ENCODE results near the gene PROSER2.

The PROSER2 gene

DNA sequence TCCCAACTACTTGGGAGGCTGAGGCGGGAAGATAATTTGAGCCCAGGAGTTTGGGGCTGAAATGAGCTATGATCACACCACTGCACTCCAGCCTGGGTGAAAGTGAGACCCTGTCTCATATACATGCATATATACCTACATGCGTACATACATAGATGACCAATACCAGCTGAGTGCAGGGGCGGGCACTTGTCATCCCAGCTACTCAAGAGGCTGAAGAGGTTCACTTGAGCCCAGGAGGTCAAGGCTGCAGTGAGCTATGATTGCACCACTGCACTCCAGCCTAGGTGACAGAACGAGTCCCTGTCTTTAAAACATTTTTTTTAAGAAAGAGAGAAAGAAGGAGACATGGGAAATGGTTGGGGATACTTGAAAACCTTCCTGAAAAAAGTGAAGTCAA lies 17.4 kb upstream of the PROSER2 start:
- no peak for DNase-seq

DNA sequence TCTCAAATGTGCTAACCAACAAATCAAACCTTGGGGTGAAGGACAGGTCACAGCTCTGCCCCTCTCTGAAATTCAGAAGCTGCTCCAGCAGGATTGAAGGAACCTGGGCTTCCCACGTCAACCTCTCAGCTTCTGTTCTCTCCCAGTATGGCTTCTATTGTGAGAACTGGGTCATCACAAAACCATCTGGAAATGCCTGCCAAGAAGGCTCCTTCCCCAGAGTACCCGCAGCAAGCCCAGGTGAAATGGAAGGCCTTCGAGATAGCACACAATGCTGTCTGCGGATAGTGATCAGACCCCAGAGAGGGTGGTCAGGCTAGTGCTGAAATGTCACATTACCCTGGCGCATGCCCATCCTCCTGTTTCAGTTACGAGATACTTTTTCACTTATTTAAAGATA lies 16.4 kb upstream of the PROSER2 start:
- no peak for DNase-seq

DNA sequence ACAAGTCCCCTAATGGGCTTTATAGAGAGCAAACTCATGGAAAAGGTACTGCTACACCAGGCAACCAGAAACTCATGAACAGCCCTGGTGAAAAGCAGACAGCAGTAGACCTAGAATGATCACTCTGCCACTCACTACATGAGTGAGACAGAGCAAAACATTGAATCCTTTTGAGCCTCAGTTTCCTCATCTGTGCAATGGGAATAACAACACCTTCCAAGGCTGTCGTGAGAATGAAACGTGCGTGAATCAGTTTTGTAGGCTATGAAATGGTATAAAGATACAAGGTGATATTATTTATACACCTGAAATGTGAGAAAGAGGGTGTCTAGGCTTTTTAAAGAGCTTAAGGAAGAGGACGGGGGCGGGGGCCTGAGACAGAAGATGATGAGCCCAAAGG lies 14.3 kb upstream of the PROSER2 start:
- DNase-seq: no peak

DNA sequence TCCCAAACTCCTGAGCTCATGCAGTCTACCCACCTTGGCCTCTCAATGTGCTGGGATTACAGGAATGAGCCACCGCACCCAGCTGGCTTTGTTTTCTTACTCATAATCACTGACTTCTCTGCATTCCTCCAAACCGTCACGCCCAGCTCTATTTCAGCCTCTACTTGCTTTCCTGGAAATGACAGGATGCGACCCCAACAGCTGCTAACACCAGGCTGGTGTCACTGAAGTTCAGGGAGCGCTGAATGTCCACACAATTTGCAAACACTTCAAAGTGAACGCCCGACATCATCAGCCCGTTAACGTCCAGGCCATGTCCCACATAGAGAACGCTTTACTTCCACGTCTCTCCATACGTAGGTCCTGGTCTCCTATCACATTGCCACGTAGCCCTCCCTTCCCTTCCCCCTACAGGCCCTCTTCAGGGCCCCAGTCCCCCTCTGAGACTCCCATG lies 12.8 kb upstream of the PROSER2 start:
- DNase-seq: peak; percentile 60

DNA sequence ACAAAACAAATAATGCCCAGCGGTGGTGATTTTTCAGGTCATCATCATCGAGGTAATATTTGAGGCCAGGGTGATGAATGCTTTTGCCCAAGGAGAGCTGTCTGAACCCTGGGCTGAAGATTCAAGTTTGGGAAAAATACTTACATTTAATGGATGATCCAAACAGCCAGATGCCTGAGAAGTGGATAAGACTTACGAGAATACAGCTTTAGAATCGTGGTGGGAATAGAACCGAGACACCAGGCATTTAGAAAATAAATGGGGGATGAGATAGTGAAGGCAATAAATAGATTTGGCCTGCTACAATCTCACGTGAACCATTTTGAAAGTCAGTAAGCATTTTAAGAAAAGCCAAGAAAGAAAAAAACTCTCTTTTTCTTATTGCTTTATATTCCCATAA lies 12.2 kb upstream of the PROSER2 start:
- no peak for DNase-seq

DNA sequence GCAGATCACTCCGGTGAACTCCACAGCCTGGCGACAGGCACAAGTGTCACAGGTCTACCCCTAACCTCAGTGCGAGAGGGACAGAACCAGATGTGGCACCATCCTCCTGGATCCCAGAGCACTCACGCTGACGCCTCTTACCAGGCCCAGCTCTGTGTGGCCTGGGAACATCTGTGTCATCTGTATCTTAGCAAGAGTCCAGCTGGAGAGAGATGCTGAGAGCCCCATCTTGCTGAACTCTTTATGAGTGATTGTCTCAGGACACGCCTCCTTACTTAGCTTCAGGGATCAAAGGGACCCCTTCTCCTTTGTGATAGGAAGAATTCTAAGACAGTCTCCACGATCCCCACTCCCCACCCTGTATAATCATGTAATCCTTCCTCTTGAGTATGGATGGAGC lies 10.0 kb upstream of the PROSER2 start:
- DNase-seq: no peak

DNA sequence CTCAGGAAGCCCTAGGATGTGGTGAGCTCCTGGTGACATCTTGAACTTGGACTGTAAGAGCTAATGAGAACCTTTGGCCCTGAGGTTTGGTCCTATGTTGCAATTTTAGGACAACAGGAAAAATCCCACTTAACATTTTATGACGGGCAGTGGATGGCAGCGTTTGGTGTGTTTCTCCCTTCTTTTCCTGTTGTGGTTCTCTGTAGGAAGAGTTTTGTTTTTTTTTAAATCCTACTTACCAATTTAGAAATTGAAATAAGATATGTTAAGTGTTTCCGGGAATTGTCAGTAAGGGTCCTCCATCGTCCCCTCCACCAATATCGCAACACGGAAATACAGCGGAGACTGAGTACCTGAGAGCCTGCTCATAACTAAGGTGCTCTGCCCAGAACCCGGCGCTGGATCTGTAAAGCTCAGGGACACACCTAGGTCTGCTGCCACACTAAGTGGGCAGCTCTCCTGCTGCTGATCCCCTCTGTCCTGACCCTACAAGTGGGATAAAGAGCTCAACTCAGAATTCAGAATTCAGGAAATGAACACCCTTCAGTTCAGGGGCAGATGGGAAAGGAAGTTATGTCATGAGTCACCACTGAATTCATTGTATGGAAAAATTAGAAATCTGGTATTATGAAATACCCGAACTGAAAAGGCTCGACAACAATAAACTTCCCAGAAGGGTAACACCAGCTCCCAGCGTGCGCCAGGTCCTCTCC lies 9.1 kb upstream of the PROSER2 start:
- DNase-seq: peak; percentile 30

DNA sequence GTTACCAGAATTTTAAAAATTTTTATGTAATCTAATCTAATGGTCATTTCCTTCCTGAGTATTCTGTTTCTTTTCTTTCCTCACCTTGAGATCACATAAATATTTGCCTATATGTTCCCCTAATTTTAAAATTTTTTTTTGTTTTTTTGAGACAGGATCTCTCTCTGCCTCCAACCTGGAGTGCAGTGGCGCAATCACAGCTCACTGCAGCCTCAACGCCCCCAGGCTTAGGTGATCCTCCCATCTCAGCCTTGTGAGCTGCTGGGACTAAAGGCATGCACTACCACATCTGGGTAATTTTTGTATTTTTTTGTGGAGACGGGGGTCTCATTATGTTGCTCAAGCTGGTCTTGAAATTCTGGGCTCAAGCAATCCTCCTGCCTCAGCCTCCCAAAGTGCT lies 4.1 kb upstream of the PROSER2 start:
- DNase-seq: no peak

DNA sequence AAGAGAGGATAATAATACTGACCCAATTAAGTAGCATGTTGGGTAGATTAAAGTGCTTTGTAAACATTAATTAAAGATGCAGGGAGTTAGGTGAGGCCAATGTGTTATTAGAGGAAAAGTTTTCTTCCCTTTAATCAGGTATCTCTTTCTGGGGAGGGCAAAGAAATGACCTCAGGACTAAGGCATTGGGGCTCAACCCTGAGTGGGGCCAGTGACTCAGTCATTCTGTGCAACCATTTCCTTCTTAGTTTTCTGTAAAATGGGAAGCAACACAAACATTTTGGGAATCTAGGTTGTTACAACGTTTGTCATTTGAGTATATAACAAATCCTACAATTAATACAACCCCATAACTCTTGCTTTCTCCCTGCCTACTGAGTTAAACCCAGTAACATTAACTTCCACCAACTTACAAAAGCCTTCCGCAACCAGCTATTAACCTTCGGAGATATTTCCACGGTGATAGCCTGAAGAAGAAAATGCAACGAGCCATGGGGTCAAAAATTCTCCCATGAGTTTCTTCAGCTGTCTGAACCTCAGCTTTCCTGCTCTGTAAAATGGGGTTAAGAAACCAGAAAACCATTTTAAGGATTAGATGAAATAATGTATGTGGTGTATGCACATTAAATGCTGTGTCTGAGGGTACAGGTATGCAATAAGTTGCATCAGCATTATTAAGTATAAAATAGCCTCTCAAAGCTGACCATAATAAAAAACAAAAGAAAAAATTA lies 965 bp upstream of the PROSER2 start:
- DNase-seq: no peak

DNA sequence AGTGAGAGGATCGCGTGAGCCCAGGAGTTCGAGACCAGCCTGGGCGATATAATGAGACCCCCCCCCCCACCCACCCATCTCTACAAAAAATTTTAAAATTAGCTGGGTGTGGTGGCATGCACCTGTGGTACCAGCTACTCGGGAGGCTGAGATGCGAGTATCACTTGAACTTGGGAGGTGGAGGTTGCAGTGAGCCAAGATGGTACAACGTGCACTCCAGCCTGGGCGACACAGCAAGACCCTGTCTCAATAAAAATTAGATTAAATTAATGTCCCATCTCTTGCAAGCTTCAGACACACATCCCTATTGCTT lies 391 bp upstream of the PROSER2 start:
- no peak for DNase-seq

DNA sequence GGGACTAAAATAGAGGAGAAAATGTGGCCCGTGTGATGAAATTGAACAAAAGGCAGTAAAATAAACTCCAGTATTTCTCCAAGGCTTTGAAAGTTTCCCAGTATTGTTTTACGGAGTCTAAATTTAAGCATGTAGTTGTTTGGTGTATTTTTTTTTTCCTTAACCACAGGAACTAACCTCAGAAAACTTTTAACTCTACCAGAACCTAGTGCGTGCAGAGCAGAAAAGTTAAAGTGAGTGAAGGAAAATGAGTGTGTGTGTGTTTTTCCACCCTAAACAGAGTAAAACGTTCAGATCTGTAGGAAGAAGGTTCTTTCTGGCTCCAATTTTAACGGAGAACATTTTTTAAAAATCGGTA lies 812 bp downstream of the PROSER2 start:
- peak; percentile 32 for DNase-seq

DNA sequence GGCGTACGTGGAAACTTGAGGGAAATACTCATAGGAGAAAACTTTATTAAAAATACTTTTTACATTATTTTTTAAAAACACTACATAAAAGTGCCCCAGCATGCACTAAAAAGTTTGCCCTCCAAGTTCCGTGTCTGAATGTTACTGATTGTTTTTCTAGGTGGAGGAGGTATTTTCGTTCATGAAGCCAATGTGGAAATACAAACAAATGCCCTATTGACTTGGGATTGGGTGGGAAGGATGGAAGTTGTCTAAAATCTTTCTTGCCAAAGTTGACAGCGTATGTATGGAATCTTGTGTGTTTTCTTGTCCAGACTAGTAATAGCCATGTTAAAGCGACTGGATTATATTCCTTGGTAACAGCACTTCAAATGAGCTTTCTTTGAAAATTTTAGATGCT lies 1.2 kb downstream of the PROSER2 start:
- DNase-seq: peak; percentile 43

DNA sequence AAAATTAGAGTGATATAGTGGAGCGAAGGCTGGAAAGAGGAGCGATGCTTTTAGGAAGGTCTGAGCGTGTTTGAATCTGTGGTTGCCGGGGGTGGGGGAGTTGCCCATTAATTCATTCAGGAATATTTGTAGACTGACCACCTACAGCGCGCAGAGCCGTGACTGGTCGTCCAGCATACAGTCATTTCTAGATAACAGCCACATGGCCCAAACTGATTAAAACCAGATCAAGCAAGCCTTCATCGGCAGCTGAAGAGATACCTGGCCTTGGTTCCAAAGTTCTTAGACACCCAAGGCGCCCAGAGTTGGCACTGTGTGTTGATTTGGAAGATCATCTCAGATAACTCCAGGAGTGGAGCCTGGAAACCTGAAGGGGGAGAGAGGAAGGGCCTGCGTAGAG lies 1.7 kb downstream of the PROSER2 start:
- DNase-seq: no peak

DNA sequence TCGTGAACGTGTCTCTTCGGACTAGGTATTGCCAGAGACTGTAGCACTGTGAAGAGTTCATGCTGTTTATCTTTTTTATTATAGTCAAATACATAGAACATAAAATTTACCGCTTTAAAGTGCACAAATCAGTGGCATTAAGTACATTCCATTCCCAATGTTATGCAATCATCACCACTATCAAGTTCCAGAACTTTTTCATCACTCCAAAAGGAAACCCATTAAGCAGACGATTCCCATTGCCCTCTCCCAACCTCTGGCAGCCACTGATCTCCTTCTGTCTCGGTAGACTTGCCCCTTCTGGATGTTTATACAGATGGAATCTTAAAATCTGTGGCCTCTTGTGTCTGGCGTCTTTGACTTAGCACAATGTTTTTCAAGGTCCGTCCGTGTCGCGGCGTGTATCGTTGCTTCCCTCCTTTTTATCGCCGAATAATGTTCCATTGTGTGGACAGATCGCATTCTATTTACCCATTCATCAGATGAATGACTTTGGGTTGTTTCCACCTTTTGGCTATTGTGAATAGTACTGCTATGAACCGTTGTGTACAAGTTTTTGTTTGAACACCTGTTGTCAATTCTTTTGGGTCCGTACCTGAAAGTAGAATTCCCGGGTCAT lies 2.7 kb downstream of the PROSER2 start:
- DNase-seq: no peak

DNA sequence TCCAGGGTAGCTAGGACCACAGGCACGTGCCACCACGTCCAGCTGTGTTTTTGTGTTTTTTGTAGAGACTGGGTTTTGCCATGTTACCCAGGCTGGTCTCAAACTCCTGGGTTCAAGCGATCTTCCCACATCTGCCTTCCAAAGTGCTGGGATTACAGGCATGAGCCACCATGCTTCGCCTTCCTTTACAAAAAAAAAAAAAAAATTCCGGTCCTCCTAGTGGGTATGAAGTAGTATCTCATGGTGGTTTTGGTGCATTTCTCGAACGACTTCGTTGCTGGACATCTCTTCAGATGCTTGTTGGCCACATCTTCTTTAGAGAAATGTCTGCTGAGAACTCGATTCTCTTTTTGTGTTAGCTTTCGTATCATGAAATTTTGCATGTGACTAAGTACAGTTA lies 3.9 kb downstream of the PROSER2 start:
- no peak for DNase-seq

DNA sequence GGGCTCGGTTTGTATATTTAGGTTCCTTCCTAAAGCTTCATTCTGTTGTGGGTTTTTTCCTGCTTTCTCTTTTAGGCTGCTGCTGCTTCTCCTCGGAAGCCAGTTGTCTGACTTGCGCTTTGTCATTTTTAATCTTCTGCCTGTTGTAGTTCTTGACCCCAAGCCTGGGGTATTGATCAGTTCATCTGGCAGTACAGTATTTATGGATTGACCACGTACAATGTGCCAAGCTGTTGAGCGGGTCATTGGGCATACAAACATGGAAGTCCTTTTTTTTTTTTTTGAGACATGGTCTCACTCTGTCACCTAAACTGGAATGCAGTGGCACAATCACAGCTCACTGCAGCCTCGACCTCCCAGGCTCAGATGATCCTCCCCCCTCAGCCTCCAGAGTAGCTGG lies 4.3 kb downstream of the PROSER2 start:
- DNase-seq: no peak

DNA sequence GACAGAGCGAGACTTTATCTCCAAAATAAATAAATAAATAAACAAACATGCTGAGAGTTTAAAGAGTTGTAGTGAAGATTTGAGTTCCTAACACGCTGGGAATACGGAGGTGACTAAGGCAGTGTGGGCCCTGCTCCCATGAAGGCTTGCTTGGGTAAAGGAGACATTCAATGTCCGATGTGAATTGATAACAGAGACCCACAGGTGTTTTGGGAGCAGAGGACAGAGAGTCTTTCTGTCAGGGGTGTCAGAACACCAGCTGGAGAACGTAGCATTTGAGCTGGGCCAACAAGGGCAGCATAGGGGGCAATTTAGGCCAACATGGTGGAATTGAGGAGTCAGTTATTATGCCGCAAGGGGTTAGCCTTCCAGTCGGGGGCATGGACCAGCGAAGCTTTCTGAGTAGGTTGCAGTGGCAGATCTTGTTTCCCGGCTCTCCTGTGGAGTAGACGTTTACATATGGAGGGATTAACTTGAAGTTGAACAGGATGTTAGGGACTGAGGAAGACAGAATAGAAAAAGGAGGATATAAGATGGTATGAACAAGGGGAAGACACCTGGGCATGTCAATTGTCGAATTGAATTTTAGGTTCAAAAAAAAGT lies 5.6 kb downstream of the PROSER2 start:
- no peak for DNase-seq

DNA sequence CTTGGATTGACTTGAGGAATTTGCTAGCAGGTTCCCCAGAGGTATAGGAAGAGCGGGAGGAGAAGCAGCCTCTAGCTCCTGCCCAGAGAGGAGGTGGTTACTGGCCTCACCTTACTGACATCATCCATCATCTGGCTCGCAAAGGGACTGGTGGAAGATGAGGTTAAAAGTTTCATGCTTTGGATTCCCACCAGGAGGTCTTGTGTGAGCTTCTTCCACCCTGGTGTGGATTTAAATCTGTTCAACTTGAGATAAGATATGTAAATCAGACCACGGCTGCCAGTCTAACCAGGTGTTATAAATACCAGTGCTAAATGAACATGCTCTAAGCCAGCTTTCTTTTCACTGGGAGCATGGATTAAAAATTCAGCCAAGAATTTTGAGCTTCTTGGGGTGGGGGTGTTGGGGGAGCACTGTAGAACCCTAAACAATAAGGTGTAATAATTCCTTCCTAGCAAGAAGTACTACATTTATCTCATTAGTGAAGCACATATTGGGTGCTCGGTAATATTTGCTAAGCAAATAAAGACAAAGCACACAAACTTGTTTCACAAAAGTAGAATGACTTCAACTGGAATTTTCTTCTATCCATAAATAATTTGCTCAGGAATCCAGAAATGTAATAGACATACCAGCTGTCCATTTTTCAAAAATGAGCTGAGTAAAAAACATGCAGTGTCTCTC lies 7.8 kb downstream of the PROSER2 start:
- DNase-seq: no peak

DNA sequence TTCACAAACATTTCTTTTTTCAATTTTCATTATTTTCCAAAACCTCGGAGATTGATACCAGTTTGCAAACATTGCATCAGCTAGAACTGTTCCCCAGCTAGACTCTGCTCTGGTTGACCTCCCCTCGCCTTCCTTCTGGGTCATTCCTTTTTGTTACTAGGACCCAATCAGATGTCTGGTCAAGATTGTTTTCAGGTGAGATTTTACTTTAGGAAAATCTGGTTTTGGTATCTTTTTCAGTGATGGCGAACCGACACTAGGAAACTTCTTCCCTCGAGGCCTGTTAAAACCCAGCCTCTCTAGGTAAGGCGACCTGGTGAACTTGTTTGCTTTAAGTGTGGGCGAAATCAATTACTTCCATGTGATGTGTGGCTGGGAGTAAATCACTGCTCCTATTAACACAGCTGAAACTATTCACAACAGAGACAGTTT lies 8.4 kb downstream of the PROSER2 start:
- DNase-seq: no peak

DNA sequence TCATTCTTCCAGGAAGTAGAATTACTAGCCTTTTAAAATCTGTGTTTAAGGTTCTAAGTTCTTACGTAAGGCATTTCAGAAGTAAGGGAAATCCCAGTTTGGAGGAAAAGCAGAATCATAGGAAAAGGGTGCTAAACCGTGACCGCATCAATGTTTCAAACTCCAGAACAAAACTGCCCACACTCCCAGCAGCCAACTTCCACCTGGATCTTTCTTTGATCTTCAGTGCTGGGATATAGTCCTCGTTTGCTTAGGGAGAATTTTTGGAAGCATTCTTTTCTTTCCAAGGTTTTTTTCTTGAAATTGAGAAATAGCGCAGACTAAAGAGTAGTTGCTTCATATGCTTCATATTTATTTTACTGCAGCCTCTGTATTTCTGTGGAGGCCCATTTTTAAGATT lies 8.9 kb downstream of the PROSER2 start:
- no peak for DNase-seq

DNA sequence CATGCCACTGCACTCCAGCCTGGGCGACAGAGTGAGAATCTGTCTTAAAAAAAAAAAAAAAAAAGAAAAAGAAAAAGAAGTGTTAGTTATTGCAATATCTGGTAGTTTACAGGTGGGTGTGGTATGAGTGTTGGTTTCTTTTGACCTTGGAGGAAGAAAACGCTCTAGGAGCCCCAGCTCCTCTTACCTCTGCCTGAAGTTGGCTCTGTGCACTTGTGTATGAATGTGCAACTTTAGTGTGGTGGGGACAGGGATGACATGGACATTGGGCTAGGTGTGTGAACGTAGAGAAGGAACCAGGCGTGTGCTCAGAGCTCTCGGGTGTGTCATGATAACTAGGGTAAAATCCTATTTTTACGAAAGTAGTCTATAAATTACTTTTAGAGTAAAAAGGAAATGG lies 11.9 kb downstream of the PROSER2 start:
- no peak for DNase-seq

DNA sequence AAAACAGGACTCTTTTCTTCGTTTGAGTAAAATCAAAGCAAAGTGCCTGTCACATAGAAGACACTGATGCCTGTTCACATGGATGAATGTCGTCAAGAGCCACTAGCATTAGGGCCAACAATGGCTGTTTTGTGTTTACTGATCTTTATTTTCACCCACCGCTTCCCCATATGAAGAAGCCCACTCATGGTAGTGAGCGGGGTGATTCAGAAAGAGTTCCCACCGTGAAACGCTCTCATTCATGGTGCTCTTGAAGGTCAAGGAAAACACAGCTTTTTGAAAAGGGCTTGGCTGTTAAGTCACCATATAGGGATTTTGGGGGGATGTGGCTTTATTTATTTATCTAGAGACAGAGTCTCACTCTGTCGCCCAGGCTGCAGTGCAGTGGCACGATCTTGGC lies 12.5 kb downstream of the PROSER2 start:
- DNase-seq: no peak
